GM12864 (cell line): ENCODE measurements around the gene CELA2A.
"Not testable (repeated sequence)": the region's sequence is repeated elsewhere in the genome, so short reads cannot be mapped to it uniquely, and the experiment has no call there.

ENCODE experiments used
- DNase-seq: peaks from one replicate; pipeline ENCODE4 v3.0.0-alpha.2; 2011; ENCODE audit warnings: low read depth
- H3K4me3 ChIP-seq: 2 replicates; pipeline ENCODE4 v1.5.1; 2011; ENCODE audit warnings: mild to moderate bottlenecking, low read depth, low read length, control low read depth
- TF ChIP-seq, protein P1 (sequence below): IDR thresholded peaks from 2 replicates; pipeline ENCODE4 v1.5.1; 2011; ENCODE audit warnings: low read depth, mild to moderate bottlenecking, moderate library complexity, low read length, control low read depth, inconsistent platforms; ENCODE audit errors: missing control alignments

Gene CELA2A

DNA sequence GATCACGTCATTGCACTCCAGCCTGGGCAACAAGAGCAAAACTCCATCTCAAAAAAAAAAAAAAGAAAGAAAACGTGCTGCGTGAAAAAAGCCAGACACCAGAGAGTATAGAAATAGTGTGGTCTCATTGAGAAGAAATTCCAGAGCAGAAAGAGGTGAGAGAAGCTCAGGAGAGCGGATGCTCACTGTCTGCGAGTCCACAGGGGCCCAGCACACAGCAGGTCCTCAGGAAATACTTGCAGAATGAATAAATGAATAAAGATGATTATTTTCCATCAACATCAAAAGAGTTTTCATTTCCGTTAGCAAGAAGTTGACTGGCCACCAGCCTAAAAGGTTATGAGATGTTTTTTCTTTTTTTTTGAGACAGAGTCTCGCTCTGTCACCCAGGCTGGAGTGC, 53.1 kb downstream of the CELA2A start:
- TF ChIP-seq, protein P1, sequence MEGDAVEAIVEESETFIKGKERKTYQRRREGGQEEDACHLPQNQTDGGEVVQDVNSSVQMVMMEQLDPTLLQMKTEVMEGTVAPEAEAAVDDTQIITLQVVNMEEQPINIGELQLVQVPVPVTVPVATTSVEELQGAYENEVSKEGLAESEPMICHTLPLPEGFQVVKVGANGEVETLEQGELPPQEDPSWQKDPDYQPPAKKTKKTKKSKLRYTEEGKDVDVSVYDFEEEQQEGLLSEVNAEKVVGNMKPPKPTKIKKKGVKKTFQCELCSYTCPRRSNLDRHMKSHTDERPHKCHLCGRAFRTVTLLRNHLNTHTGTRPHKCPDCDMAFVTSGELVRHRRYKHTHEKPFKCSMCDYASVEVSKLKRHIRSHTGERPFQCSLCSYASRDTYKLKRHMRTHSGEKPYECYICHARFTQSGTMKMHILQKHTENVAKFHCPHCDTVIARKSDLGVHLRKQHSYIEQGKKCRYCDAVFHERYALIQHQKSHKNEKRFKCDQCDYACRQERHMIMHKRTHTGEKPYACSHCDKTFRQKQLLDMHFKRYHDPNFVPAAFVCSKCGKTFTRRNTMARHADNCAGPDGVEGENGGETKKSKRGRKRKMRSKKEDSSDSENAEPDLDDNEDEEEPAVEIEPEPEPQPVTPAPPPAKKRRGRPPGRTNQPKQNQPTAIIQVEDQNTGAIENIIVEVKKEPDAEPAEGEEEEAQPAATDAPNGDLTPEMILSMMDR, result no peak
- no peak overlapping the region for H3K4me3 ChIP-seq
- DNase-seq, result no peak

DNA sequence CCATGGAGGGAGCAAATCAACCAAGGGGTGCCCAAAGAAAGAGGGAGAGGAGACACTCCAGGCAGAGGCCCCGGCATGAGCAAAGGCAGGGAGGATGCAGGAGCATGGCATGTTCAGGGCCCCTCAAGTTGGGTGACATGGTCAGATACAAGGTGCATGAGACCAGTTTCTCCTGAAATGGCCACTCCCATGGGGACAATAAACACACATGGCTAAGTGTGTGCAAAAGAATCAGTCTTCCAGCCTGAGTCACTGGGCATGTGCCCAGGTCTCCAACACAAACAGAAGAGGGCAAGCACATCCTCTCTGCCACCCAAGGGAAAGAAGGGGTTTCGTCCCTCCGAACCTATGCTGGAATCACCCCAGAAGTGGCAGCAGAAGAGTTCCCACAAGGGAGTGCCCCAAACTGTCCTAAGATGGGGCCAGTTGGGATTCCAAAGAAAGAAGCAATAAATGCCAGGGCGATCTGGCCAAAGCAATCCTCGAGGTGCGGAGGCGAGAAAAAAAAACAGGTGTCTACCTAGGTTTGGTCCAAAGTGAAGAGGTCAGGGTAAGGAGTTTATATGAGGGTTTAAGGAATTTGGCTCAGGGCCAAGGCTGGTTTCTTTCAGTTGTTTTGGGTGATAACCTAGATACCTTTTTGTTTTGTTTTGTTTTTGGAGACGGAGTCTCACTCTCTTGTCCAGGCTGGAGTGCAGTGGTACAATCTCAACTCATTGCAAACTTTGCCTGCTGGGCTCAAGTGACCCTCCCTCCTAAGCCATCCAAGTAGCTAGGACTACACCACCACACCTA, 54.3 kb downstream of the CELA2A start:
- TF ChIP-seq, protein P1, result no peak
- no peak overlapping the region for H3K4me3 ChIP-seq
- DNase-seq, result no peak

DNA sequence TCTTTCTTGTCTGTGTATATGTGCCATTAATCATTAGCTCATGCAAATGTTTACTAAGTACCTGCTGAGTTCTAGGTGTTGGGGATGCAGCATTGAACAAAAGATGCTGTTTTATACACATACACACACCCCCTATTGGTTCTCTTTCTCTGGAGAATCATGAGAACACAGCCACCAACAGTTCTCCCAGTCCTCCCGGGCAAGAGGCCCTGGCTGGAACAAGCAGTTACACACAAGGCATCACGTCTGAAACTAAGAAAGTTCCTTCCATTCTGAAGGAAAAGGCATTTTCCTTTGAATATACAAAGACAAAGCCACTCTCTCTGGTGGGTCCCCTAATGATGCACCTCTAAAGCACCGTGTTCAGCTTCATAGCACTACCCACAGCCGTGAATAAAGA, 56.7 kb downstream of the CELA2A start:
- no peak overlapping the region for H3K4me3 ChIP-seq
- TF ChIP-seq, protein P1, result no peak
- no peak for DNase-seq

DNA sequence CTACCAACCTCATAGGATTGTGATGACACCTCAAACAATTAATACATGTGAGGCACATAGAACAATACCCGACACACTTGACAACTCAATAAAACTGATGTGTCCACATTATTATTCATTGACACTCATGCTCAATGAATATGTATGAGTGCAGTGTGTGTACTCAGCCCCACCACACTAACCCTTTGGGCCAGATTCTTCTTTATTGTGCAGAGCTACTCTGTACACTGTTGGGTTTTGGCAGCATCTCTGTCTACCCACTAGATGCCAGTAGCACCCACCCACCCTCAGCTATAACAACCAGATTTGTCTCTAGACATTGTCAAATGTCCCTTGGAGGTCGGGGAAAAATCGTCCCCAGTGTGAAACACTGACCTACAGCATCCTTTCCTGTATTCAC, 57.4 kb downstream of the CELA2A start:
- TF ChIP-seq, protein P1, result no peak
- no peak for DNase-seq
- H3K4me3 ChIP-seq, result no peak overlapping the region

DNA sequence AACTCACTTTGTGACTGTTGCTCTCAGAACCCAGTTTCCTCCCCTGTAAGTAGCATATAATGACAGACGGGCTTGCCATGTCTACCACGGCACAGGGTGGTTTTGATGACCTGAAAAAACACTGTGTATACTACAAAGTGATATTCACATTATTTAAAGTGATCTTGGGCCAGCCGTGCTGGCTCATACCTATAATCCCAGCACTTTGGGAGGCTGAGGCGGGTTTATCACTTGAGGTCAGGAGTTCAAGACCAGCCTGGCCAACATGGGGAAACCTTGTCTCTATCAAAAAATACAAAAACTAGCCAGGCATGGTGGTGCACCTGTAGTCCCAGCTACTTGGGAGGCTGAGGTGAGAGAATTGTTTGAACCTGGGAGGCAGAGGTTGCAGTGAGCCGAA, 58.0 kb downstream of the CELA2A start:
- not testable (repeated sequence) for DNase-seq, H3K4me3 ChIP-seq

DNA sequence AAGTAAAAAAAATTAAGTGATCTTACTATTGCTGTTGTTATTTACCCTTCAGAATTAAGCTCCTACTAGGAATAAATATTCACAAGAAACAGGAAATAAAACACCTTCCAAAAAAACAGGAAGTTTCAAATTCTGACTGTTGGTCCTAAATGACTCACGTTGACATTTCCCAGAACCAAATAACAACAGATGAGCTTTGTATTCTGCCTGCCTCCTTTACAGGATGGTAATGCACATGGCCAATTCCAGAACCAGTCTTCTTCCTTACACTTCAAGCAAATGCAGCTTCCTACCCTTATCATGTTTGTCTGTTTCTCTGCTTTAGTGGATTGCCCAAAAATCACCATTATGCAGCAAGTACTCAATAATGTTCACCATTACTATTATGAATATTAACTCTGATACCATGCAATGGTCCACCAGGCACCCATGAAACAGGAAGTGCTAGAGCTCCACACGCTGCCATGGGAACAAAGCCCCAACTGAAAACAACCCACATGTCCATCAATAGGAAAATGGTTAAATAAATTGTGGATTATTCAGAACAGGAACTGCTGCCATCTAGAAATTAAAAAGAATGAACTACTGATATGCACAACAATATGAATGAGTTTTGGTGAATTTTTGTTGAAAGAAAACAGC, 58.6 kb downstream of the CELA2A start:
- DNase-seq, result no peak
- H3K4me3 ChIP-seq, result no peak overlapping the region
- TF ChIP-seq, protein P1, result no peak

DNA sequence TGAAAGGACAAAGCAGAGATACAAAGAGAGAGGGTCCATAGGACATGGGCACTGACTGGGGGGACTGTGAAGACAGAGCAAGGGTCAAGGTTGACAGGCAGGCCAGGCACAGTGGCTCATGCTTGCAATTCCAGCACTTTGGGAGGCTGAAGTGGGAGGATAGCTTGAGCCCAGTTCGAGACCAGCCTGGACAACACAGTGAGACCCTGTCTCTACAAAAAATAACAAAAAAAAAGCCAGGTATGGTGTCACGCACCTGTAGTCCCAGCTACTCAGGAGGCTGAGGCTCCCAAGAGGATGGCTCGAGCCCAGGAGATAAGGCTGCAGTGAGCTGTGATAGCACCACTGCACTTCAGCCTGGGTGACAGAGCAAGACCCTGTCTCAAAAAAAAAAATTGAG, 63.1 kb downstream of the CELA2A start:
- no peak overlapping the region for H3K4me3 ChIP-seq
- no peak for DNase-seq
- TF ChIP-seq, protein P1, result no peak

DNA sequence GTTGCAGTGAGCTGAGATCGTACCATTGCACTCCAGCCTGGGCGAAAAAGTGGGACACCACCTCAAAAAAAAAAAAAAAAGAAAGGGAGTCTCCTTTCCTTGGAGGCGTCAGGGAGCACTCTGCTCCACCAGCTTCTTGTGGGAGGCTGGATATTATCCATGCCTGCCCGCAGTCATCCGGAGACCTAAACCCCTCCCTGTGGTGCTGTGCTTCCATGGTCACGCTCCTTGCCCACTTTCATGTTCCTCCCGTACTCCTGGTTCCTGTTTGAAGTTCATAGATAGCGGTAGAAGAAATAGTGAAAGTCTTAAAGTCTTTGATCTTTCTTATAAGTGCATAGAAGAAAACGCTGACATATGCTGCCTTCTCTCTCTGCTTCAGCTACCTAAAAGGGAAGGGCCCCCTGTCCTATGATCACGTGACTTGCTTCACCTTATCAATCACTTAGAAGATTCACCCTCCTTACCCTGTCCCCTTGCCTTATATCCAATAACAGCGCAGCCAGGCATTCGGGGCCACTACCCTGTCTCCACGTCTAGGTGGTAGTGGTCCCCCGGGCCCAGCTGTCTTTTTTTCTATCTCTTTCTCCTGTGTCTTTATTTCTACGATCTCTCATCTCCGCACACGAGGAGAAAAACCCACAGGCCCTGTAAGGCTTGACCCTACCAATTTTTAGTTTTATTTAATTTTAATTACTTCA, 64.8 kb downstream of the CELA2A start:
- DNase-seq, H3K4me3 ChIP-seq: not testable (repeated sequence)
